GM23248 (cell line): ENCODE results near the gene GPRIN1.

Source experiments
- EZH2 ChIP-seq: fragments of 200-600 bp; sonication (generic); IDR thresholded peaks from 2 replicates; pipeline ENCODE4 v1.6.1; 2018; ENCODE audit warnings: antibody characterized with exemption, mild to moderate bottlenecking; ENCODE audit not compliant: insufficient read depth, poor library complexity, severe bottlenecking
- EZH2phosphoT487 ChIP-seq: fragments of 200-600 bp; sonication (generic); IDR thresholded peaks from 2 replicates; pipeline ENCODE4 v1.6.1; 2018; ENCODE audit warnings: antibody characterized with exemption, moderate library complexity, mild to moderate bottlenecking, low read depth; ENCODE audit not compliant: insufficient read depth

DNA sequence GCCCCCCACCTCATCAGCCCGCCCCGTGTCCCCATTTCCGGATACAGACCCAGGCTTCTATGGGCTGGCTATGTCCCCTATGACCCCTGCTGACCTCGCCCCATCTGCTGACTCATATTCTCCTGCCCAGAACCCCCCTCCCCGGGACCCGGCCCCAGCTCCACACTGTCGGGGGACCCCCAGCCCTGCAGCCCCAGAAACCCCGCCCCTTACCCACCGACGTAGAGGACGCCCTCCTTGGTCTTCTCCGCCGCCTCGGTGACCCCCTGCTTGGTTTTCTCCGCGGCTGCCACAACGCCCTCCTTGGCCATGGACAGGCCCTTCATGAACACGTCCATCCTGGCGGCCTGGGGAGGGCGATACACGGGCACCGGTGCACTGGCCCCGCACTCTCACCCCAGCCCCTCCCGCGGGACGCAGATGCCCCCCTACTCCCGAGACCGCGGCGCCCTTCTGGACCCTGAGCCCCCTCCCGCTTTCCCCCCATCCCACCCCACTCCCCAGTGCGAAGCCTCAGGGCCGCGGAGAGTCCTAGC is 19.4 kb upstream of the GPRIN1 start:
- TF ChIP-seq EZH2 (no peak), EZH2phosphoT487 (no peak)
